Transverse colon (tissue), 4 donors: ENCODE results near the gene RNFT2. TPM values are rescaled to one million over a fixed set of nuclear protein-coding genes. Genes with fewer than 3 reads are reported as not detected.

Experiments
- DNase-seq: peaks from one replicate; pipeline ENCODE4 v3.0.0-alpha.2; 2019
- H3K27ac ChIP-seq, 4 donors: fragments of 200-600 bp; sonication (generic); 2 replicates each; pipeline ENCODE4 v1.5.1; 2016 to 2018; ENCODE audit warnings: inconsistent platforms in 4 of 4
- H3K27me3 ChIP-seq: fragments of 200-600 bp; sonication (generic); 2 replicates; pipeline ENCODE4 v1.5.1; 2017; ENCODE audit warnings: inconsistent platforms
- H3K36me3 ChIP-seq, 4 donors: fragments of 200-600 bp; sonication (generic); 2 replicates each; pipeline ENCODE4 v1.5.1; 2017 to 2019; ENCODE audit warnings: inconsistent platforms in 4 of 4
- H3K4me1 ChIP-seq, 4 donors: fragments of 200-600 bp; sonication (generic); 2 replicates each; pipeline ENCODE4 v1.5.1; 2017 to 2020; ENCODE audit warnings: inconsistent platforms in 4 of 4
- H3K4me3 ChIP-seq, 4 donors: fragments of 200-600 bp; sonication (generic); 1 replicate in 1 of 4; 2 replicates in 3 of 4; pipeline versions ENCODE4 v1.5.1 to v1.6.1; 2017 to 2019; ENCODE audit warnings: inconsistent platforms in 4 of 4
- H3K9me3 ChIP-seq, 2 donors: fragments of 200-600 bp; sonication (generic); 2 replicates each; pipeline ENCODE4 v1.5.1; 2017 to 2019; ENCODE audit warnings: inconsistent platforms in 2 of 2
- CTCF ChIP-seq, 5 experiments: fragments of 200-600 bp in 3 of 5; fragments of 450-650 bp in 2 of 5; sonication (generic) in 3 of 5; IDR thresholded peaks; 1 replicate in 2 of 5; 2 replicates in 3 of 5; pipeline ENCODE4 v1.5.1; 2016 to 2017; ENCODE audit warnings: antibody characterized with exemption in 5 of 5, inconsistent platforms in 3 of 5, mild to moderate bottlenecking in 2 of 5, moderate library complexity in 1 of 5
- EP300 ChIP-seq: sonication (generic); formaldehyde crosslinking; IDR thresholded peaks from one replicate; pipeline ENCODE4 v1.6.1; 2017; ENCODE audit warnings: antibody characterized with exemption, low read depth
- POLR2A ChIP-seq: fragments of 450-650 bp; IDR thresholded peaks from one replicate; pipeline ENCODE4 v1.6.1; 2016; ENCODE audit warnings: antibody characterized with exemption, mild to moderate bottlenecking, moderate library complexity
- POLR2AphosphoS5 ChIP-seq, 3 donors: sonication (generic); formaldehyde crosslinking; IDR thresholded peaks; one replicate each; pipeline ENCODE4 v1.6.1; 2016; ENCODE audit warnings: antibody characterized with exemption in 3 of 3
- WGBS, 2 donors: methylation state at CpG; one replicate each; pipeline ENCODE4 v1.1.5; 2018; ENCODE audit warnings: low coverage in 1 of 2; 5-methylcytosine and 5-hydroxymethylcytosine counted together
- in situ Hi-C, 4 donors: fragments of 200-750 bp; cut with MboI; loops; one replicate each; pipeline versions ENCODE4 v1.15.0 to v1.15.1; 2017; ENCODE audit warnings: low sequenced_read_pairs in 3 of 4, low pct_ligation_motif_present in 1 of 4, low pct_unique_long_range_greater_than_20kb in 1 of 4
- intact Hi-C: fragments of 100-400 bp; cut with DNase I; formaldehyde crosslinking; loops from one replicate; pipeline ENCODE4 v1.15.1; 2023; ENCODE audit warnings: low total_unique reads
- total RNA-seq, 4 donors: library from RNA; depleted of rRNA; stranded (reverse); fragments of >200 nt; gene quantifications; one replicate each; pipeline ENCODE4 v1.1.0, GENCODE V29; 2016

Gene RNFT2
- total RNA-seq, 4 donors from 2014 or later: 0.20 to 1.1 (median 0.68) TPM; not detected in 1

- in situ Hi-C loops: no loop called here
- Histone ChIP-seq H3K36me3 (no peaks in the 10 kb centered on the region), H3K27me3 (no peaks in the 10 kb centered on the region), H3K4me3 (no peak overlapping the region), H3K9me3 (no peaks in the 10 kb centered on the region), H3K4me1 (peaks cover 0 to 4% (median 0%) of the 10 kb centered on the region in 4 donors), H3K27ac (no peak overlapping the region)
- no peak for TF ChIP-seq CTCF (IDR thresholded peaks at IDR 0.05)
- TF ChIP-seq EP300: no peak
- TF ChIP-seq POLR2A: no peak
- no peak for TF ChIP-seq POLR2AphosphoS5 (IDR thresholded peaks at IDR 0.05)
- intact Hi-C loops: no loop called here
- WGBS, 2 donors: 77% methylated on average over 1 of the region's 1 CpG; no CpG with 5 or more reads in 1 of the 2 donors
- DNase-seq: no peak
Measured at GRCh38 chr12:116790066-116790465, 52.0 kb downstream of the RNFT2 start.

- intact Hi-C loops: no loop called here
- no peaks in the 10 kb centered on the region for H3K9me3 ChIP-seq
- H3K27me3 ChIP-seq: no peaks in the 10 kb centered on the region
- DNase-seq: no peak
- H3K4me3 ChIP-seq: no peak overlapping the region
- TF ChIP-seq POLR2AphosphoS5 (IDR thresholded peaks at IDR 0.05) (no peak), EP300 (no peak), POLR2A (no peak), CTCF (IDR thresholded peaks at IDR 0.05) (no peak)
- in situ Hi-C loops: no loop called here
- peaks cover 0 to 5% (median 0%) of the 10 kb centered on the region in 4 donors for H3K4me1 ChIP-seq
- H3K36me3 ChIP-seq: no peaks in the 10 kb centered on the region
- no peak overlapping the region for H3K27ac ChIP-seq
- WGBS, 2 donors: 85 to 87% methylated on average over 7 to 10 of the region's 10 CpGs
Measured at GRCh38 chr12:116792403-116792802, 54.3 kb downstream of the RNFT2 start.

GRCh38 chr12:116794725-116795124 lies 56.6 kb downstream of the RNFT2 start:
- 44 to 66% methylated on average over 4 of the region's 4 CpGs for WGBS, 2 donors
- H3K36me3 ChIP-seq: no peaks in the 10 kb centered on the region
- in situ Hi-C loops: no loop called here

GRCh38 chr12:116797885-116798284 lies 59.8 kb downstream of the RNFT2 start:
- no peaks in the 10 kb centered on the region for H3K9me3 ChIP-seq
- no peak for TF ChIP-seq POLR2AphosphoS5 (IDR thresholded peaks at IDR 0.05)
- no peak for TF ChIP-seq POLR2A
- TF ChIP-seq CTCF (IDR thresholded peaks at IDR 0.05): no peak
- TF ChIP-seq EP300: no peak
- in situ Hi-C loops (no loop called here), intact Hi-C loops (no loop called here)
- DNase-seq: no peak
- peaks cover 0 to 5% (median 0%) of the 10 kb centered on the region in 4 donors for H3K4me1 ChIP-seq
- 77 to 82% methylated on average over 3 to 6 of the region's 6 CpGs for WGBS, 2 donors
- H3K4me3 ChIP-seq: no peak overlapping the region
- H3K27ac ChIP-seq: no peak overlapping the region
- no peaks in the 10 kb centered on the region for H3K27me3 ChIP-seq
- H3K36me3 ChIP-seq: no peaks in the 10 kb centered on the region

More at GRCh38 chr12:116794725-116795124, 56.6 kb downstream of the RNFT2 start:
- TF ChIP-seq POLR2A (no peak), EP300 (no peak), POLR2AphosphoS5 (IDR thresholded peaks at IDR 0.05) (no peak), CTCF (IDR thresholded peaks at IDR 0.05) (no peak)
- peaks cover 0 to 5% (median 0%) of the 10 kb centered on the region in 4 donors for H3K4me1 ChIP-seq
- H3K9me3 ChIP-seq: no peaks in the 10 kb centered on the region
- peak; percentile 10 for DNase-seq
- H3K4me3 ChIP-seq: no peak overlapping the region
- intact Hi-C loops: no loop called here
- H3K27ac ChIP-seq: peak overlapping the region in 1 of 4 donors; percentile 29
- H3K27me3 ChIP-seq: no peaks in the 10 kb centered on the region
